ENCODE results near the gene ZMYM4. TPM values are rescaled to one million over a fixed set of nuclear protein-coding genes. Genes with fewer than 3 reads are reported as not detected.

The ZMYM4 gene
- polyA plus RNA-seq, 1 donor from 2014 or later: 36.1 TPM

GRCh38 chr1:35398739-35399138 is 130.2 kb downstream of the ZMYM4 start:
- Histone ChIP-seq H3K27ac (ENCODE audit: low read length) (no peak overlapping the region), H3K4me3 (ENCODE audit: low read length) (no peak overlapping the region), H3K4me2 (ENCODE audit: low read length) (no peak overlapping the region), H3K36me3 (ENCODE audit: insufficient read depth, low read length) (peaks cover 29% of the 10 kb centered on the region), H4K20me1 (ENCODE audit: insufficient read depth) (no peaks in the 10 kb centered on the region), H3K9me2 (ENCODE audit: insufficient read depth, low read length) (no peaks in the 10 kb centered on the region), H3K27me3 (ENCODE audit: insufficient read depth, low read depth, low read length) (no peaks in the 10 kb centered on the region), H3F3A (ENCODE audit: insufficient read depth, low read length, poor library complexity, severe bottlenecking) (no peaks in the 10 kb centered on the region), H3K9me3 (ENCODE audit: low read length) (no peaks in the 10 kb centered on the region), H3K9ac (ENCODE audit: low read length) (no peak overlapping the region), H2AFZ (ENCODE audit: low read depth, low read length) (no peak overlapping the region), H3K79me2 (replicated peaks; ENCODE audit: insufficient read depth, low read length) (no peaks in the 10 kb centered on the region)
- no peak for TF ChIP-seq EP300 (conservative IDR thresholded peaks at IDR 0.05; ENCODE audit: poor library complexity, severe bottlenecking)

- no peak overlapping the region for H3K4me3 ChIP-seq (ENCODE audit: low read length)
- no peaks in the 10 kb centered on the region for H3K27me3 ChIP-seq (ENCODE audit: insufficient read depth, low read depth, low read length)
- no peak overlapping the region for H3K27ac ChIP-seq (ENCODE audit: low read length)
- H3F3A ChIP-seq (ENCODE audit: insufficient read depth, low read length, poor library complexity, severe bottlenecking): no peaks in the 10 kb centered on the region
- H3K36me3 ChIP-seq (ENCODE audit: insufficient read depth, low read length): peaks cover 29% of the 10 kb centered on the region
- no peaks in the 10 kb centered on the region for H4K20me1 ChIP-seq (ENCODE audit: insufficient read depth)
- no peaks in the 10 kb centered on the region for H3K79me2 ChIP-seq (replicated peaks; ENCODE audit: insufficient read depth, low read length)
- no peaks in the 10 kb centered on the region for H3K9me3 ChIP-seq (ENCODE audit: low read length)
- H2AFZ ChIP-seq (ENCODE audit: low read depth, low read length): no peak overlapping the region
- H3K9me2 ChIP-seq (ENCODE audit: insufficient read depth, low read length): no peaks in the 10 kb centered on the region
- TF ChIP-seq MXI1 (conservative IDR thresholded peaks at IDR 0.05; ENCODE audit: poor library complexity, severe bottlenecking) (no peak), RAD21 (conservative IDR thresholded peaks at IDR 0.05) (no peak), CTCF (IDR thresholded peaks at IDR 0.05; ENCODE audit: poor library complexity, severe bottlenecking) (no peak), SMC3 (conservative IDR thresholded peaks at IDR 0.05; ENCODE audit: poor library complexity) (no peak), EP300 (conservative IDR thresholded peaks at IDR 0.05; ENCODE audit: poor library complexity, severe bottlenecking) (no peak), POLR2AphosphoS5 (IDR thresholded peaks at IDR 0.05) (no peak), EZH2 (IDR thresholded peaks at IDR 0.05; ENCODE audit: borderline replicate concordance, insufficient read depth, low read length, poor library complexity, severe bottlenecking) (no peak), REST (IDR thresholded peaks at IDR 0.05; ENCODE audit: borderline replicate concordance) (no peak), TAF1 (IDR thresholded peaks at IDR 0.05; ENCODE audit: low read depth) (no peak)
- no peak overlapping the region for H3K9ac ChIP-seq (ENCODE audit: low read length)
- no peak overlapping the region for H3K4me2 ChIP-seq (ENCODE audit: low read length)
Measured at GRCh38 chr1:35401049-35401448, 132.5 kb downstream of the ZMYM4 start.

GRCh38 chr1:35406103-35406502 is 137.6 kb downstream of the ZMYM4 start:
- H3K9me3 ChIP-seq (ENCODE audit: low read length): peaks cover 7% of the 10 kb centered on the region
- no peak for TF ChIP-seq REST (IDR thresholded peaks at IDR 0.05; ENCODE audit: borderline replicate concordance)
- TF ChIP-seq EP300 (conservative IDR thresholded peaks at IDR 0.05; ENCODE audit: poor library complexity, severe bottlenecking): no peak
- TF ChIP-seq SMC3 (conservative IDR thresholded peaks at IDR 0.05; ENCODE audit: poor library complexity): no peak
- no peak for TF ChIP-seq EZH2 (IDR thresholded peaks at IDR 0.05; ENCODE audit: borderline replicate concordance, insufficient read depth, low read length, poor library complexity, severe bottlenecking)
- H2AFZ ChIP-seq (ENCODE audit: low read depth, low read length): no peak overlapping the region
- H3K9ac ChIP-seq (ENCODE audit: low read length): no peak overlapping the region
- no peak overlapping the region for H3K4me2 ChIP-seq (ENCODE audit: low read length)
- H3F3A ChIP-seq (ENCODE audit: insufficient read depth, low read length, poor library complexity, severe bottlenecking): no peaks in the 10 kb centered on the region
- H3K27me3 ChIP-seq (ENCODE audit: insufficient read depth, low read depth, low read length): no peaks in the 10 kb centered on the region
- H3K27ac ChIP-seq (ENCODE audit: low read length): no peak overlapping the region
- H3K36me3 ChIP-seq (ENCODE audit: insufficient read depth, low read length): peaks cover 20% of the 10 kb centered on the region
- no peaks in the 10 kb centered on the region for H3K79me2 ChIP-seq (replicated peaks; ENCODE audit: insufficient read depth, low read length)
- H4K20me1 ChIP-seq (ENCODE audit: insufficient read depth): no peaks in the 10 kb centered on the region
- H3K9me2 ChIP-seq (ENCODE audit: insufficient read depth, low read length): no peaks in the 10 kb centered on the region
- no peak overlapping the region for H3K4me3 ChIP-seq (ENCODE audit: low read length)

Data from neural cell (in vitro differentiated cells).